Right forelimb (tissue), 1 donor: Measurements from ENCODE around the gene TMEM132C.

Experiments used
- DNase-seq: peaks from one replicate; pipeline ENCODE4 v3.0.0-alpha.2; 2018

TMEM132C gene

GRCh38 chr12:128680555-128680954 is 413.6 kb downstream of the TMEM132C start:
- DNase-seq = no peak

DNA sequence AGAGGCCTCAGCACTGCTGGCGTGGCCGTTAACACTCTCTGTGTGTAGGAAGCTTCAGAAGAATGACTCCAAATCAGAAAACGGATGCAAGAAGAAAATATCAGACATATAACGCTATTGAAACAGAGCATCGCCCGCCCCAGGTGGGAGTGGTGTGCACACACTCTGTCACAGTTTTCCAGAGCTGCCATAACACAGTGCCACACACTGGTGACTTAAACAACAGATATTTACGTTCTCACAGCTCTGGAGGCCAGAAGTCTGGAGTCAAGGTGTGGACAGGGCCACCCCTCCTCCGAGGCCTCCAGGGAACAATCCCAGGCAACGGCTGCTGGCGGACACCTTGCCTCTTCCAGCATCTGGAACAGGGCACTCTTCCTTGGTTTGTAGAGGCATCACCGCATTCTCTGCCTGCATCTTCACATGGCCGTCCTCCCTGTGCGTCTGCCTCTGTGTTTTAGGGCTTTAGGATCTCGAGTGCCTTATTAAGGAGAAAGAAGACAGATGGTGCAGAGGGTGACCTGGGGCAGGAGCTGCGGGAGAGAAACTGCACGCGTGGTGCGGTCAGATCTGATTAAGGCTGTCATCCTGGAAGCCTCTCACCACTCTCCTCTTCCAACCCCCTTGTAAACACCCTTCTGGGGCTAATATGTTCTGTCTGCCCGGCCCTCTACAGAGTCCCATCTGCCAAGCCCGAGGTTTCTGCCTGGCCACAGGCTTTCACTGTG is 415.7 kb downstream of the TMEM132C start:
- no peak for DNase-seq

GRCh38 chr12:128684352-128684751 is 417.4 kb downstream of the TMEM132C start:
- DNase-seq = no peak

DNA sequence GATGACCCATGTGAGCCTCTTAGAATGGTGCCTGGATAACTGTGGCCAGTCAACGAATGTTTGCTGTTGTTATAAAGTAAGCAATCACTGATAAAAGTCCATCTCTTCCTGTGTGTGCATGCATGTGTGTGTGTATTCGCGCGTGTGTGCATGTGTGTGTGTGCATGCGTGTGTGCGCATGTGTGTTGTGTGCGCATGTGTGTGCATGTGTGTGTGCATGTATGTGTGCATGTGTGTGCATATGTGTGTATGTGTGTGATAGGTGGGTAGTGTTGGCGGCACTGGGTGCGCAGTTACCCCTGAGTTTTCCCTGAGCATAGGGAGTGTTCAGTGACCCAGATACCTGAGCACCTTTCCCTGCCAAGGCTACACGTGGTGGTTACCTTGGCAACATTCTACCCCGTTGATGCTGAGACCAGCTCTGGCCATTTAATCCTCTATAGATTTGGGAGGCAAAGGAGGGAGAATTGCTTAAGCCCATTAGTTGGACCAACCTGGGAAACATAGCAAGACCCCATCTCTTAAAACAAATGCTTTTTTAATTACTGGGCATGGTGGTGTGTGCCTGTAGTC is 419.0 kb downstream of the TMEM132C start:
- no peak for DNase-seq

DNA sequence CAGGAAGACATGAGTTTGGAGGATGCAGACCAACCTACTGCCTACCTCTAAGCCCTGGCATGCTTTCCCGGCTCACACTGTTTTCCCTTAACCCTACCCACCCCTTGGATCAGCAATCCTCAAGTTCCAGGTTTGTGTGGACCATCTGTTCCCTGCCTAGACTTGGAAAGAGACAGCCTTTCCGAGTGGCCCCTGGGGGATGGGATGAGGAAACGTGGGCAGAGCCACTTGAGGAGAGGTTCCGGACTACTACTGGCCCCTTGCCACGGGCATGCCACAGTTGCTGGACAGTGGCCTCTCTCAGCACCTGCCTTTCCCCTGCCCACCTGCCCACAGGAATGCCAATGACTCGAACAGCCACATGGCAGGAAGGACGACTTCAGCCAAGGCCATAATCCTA is 420.9 kb downstream of the TMEM132C start:
- DNase-seq = no peak

DNA sequence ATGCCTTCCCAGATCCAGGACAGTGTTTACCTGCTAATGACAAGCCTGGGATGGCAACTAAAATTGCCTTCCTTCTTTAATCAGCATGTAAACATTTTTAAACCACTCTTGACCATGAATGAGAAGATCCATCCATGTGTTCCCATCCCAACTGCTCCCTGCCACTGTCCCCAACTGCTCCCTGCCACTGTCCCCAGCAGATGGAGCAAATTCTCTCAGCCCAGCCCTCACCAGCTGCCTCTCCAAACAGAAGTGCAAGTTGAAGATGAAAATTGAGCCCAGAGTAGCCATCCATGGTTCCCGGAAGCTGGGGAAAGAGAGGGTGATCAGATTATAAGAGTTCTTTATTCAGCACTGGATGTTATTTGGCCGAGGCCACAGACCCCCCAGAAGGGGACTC is 423.7 kb downstream of the TMEM132C start:
- DNase-seq = no peak

DNA sequence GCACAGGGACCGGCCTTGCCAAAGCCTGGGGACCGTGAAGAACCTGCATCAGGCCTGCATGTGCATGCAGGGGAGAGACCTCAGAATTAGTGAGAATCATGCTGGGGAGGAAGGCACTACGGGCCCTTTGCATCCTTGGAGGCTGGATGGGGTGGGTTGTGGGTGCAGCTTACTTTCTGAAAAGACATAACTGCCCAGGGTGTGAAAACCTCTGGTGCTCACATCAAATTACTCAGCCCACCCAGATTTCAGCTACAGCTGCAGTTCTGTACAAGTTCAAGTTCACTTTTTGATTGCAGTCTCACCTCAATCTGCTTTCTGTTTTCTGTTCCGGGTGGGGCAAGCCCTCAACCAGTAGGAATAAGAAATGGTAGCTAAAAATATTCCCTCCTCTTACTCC is 426.1 kb downstream of the TMEM132C start:
- no peak for DNase-seq

DNA sequence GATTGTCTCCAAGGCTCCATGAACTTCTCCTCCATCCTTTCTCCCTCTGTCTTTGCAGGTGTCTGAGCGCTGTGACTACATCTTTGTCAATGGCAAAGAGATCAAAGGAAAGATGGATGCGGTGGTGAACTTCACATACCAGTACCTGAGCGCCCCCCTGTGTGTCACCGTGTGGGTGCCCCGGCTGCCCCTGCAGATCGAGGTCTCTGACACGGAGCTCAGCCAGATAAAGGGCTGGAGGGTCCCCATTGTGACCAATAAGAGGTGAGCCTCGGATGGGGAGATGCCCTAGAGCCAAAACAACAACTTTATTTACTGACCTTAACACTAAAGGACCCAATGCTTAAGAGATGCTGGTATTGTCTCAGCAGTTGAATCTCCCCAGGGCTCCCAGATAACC is 426.8 kb downstream of the TMEM132C start:
- no peak for DNase-seq

DNA sequence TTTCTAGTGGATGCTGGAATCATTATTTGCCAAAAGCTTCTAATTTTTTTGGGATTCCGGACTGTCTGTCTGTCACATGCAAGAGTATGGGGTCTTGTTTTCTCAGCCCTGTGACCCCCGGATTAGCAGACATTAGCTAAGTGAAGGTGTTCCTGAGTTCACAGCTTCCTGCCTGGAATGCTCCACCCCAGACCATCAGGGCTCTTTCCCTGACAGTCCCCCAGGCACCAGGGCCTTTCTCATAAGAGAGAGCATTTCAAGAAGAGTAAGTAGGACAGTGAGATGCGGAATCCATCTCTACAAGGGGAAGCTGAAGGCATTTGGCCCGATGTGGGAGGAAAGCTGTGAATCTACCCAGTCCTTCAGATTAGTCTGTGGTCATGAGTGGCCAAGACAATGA is 427.5 kb downstream of the TMEM132C start:
- DNase-seq = no peak

- no peak for DNase-seq
These were observed 428.7 kb downstream of the TMEM132C start for GRCh38 chr12:128695697-128696096.

- DNase-seq = no peak
These were observed 431.5 kb downstream of the TMEM132C start for GRCh38 chr12:128698301-128698972.

GRCh38 chr12:128699106-128699505 is 432.1 kb downstream of the TMEM132C start:
- no peak for DNase-seq

- no peak for DNase-seq
These were observed 435.4 kb downstream of the TMEM132C start for GRCh38 chr12:128702371-128702770.

- no peak for DNase-seq
These were observed 438.2 kb downstream of the TMEM132C start for GRCh38 chr12:128705140-128705539.

DNA sequence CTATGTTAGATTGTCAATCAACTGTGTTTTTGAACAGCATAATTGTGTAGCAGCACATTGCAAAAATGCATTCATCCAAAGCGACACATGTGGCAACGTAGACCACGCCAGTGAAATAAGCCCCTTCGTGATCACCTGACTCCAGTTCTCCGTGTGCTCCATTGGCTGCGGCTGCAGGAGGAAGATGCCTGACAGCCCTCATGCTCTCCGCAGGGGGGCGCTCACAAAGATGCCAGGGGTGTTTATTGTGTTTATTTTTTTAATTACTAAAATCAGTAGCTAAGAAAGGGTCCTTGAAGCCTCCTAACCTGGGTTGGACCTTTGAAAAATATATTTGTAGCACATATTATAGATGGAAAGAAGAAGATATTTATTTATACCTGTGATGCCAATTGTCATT is 440.5 kb downstream of the TMEM132C start:
- DNase-seq = no peak

- DNase-seq = no peak
These were observed 441.8 kb downstream of the TMEM132C start for GRCh38 chr12:128708789-128709188.

DNA sequence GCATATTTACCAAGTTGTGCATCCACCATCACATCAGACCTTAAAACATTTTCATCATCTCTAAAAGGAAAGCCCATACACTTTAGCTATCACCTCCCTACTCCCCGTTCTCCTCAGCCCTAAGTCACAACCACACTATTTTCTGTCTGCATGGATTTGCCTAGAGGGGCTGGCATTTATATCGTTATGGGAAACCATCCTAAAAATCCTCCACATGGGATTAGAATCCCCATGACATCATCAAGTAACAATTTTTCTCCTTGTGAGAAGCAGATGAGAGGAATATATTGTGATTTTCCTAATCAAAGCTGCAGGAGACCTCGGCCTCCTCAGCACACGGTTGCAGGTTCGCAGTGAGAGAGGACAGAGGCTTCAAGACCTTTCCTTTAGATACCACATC is 442.7 kb downstream of the TMEM132C start:
- DNase-seq = no peak

DNA sequence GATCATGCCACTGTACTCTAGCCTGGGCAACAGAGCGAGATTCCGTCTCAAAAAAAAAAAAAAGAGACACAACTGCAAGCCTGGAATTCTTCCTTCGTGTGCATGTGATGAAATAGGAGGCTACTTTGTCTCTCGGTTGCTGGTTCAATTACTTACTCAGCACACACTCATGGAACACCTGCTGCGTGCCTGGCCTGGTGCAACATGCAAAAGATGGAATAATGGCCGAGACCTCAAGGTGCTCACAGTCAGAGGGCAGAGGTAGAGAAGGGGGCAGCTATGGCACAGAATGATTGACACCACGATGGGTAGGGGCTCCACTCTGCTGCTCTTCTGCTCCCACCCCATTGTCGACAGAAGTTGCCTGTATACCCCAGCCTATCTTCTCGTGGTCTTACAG is 444.5 kb downstream of the TMEM132C start:
- no peak for DNase-seq

GRCh38 chr12:128712622-128713021 is 445.7 kb downstream of the TMEM132C start:
- no peak for DNase-seq

DNA sequence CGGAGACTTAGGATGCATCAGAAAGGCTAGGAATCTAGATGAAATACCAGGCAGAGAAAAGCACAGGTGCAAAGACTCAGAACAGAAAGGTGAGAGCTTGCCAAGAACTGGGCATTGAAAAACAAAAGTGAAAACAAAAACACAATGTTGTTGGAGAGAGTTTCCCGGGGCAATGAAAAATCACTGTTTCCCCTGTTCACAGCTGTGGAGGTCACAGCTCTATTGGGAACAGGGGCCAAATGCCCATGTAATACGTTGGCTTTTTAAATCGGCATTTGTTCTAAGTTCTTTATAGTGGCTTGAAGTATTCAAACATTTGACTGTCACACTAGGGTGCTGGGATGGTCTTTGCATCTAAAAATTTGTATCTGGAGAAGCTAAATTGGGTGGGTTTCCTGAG is 448.5 kb downstream of the TMEM132C start:
- no peak for DNase-seq

- DNase-seq = no peak
These were observed 457.6 kb downstream of the TMEM132C start for GRCh38 chr12:128724468-128725046.

DNA sequence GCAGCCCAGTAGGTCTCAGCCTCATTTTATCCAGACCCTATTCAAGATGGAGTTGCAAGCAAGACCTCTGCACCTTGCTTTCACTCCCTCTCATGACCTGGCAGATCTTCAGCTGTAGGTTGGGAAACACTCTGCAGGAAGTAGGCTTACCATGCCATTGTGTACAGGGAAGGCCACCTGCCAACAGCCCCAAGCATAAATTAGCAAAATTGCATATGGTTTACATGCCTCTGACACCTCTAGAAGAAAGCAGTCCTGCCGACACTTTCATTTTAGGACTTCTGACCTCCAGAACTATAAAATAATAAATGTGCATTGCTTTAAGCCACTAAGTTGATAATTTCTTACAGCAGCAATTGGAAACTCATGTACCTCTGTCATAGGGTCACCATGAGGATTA is 459.9 kb downstream of the TMEM132C start:
- no peak for DNase-seq

DNA sequence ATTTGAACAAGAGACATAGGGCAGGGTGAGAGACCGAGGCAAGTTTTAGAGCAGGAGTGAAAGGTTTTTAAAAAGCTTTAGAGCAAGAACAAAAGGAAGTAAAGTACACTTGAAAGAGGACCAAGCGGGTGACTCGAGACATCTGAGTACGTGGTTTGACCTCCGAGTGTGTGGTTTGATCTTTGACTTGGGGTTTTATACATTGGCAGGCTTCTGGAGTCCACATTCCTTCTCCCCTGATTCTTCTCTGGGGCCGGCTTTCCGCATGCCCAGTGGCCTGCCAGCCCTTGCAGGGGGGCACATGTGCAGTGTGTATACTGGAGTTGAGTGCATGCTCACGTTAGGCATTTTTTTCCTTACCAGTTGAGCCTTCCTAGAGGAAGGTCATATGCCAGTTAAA is 460.5 kb downstream of the TMEM132C start:
- no peak for DNase-seq

DNA sequence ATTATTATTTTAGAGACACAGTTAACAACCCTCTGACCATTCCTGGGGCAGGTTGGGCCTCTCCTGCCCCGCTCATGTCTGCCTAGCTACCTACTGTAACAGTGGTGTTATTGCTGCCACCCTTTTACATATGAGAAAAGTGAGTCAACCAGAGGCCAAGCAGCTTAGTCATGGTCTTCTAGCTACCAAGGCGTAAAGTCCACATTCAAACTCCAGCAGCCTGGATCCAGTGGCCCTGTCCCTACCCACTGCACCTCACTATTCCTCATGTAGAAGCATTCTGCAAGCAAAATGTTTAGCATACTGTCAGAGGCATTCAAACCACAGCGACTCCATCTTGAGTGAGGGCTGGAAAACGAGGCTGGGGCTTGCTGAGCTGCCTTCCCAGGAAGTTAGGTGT is 461.0 kb downstream of the TMEM132C start:
- no peak for DNase-seq
